Left lobe of liver (tissue), 2 donors: Measurements from ENCODE around the gene HES2. TPM values are rescaled to one million over a fixed set of nuclear protein-coding genes. Genes with fewer than 3 reads are reported as not detected.
A peak's percentile ranks its signal among the peaks of the same experiment; 100 is the strongest.
"Not testable (repeated sequence)": the region's sequence is repeated elsewhere in the genome, so short reads cannot be mapped to it uniquely, and the experiment has no call there.

Experiments
- ATAC-seq: fragments of 200-7000 bp; cut with Tn5 transposase; one replicate; pipeline ENCODE4 v1.9.1; 2020; ENCODE audit warnings: mild to moderate bottlenecking, moderate library complexity
- DNase-seq: peaks from one replicate; pipeline ENCODE4 v3.0.0-alpha.2; 2020; ENCODE audit warnings: low spot score
- total RNA-seq: library from RNA; stranded (reverse); gene quantifications from one replicate; pipeline ENCODE4 v1.2.1, GENCODE V29; 2021
- donor health status: DM: no; HTN: no; CAD: no; lungs with moderate emphysema.
- donor health status: DM: no; HTN: yes; CAD: no.

Gene HES2
- total RNA-seq, 1 donor from 2014 or later: 0.13 TPM

DNA sequence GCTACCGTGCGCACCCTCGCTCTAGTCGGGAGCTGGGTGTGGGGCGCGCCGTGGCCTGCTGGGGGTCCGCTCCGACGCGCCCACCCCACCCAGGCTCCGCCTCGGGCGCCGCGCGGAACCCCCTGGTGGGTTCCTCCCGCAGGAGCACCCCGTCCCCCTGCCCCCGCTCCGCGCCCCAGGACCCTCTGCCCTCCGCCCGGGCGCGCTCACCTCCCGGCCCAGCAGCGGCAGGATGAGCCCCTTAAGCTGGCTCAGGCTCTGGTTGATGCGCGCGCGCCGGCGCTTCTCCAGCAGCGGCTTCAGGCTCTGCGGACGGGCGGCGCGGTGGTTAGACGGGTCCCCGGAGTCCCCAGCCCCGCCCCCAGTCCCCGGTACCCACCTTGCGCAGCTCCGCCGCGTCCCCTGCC, 319 bp downstream of the HES2 start:
- DNase-seq (no peak), ATAC-seq (no peak)

DNA sequence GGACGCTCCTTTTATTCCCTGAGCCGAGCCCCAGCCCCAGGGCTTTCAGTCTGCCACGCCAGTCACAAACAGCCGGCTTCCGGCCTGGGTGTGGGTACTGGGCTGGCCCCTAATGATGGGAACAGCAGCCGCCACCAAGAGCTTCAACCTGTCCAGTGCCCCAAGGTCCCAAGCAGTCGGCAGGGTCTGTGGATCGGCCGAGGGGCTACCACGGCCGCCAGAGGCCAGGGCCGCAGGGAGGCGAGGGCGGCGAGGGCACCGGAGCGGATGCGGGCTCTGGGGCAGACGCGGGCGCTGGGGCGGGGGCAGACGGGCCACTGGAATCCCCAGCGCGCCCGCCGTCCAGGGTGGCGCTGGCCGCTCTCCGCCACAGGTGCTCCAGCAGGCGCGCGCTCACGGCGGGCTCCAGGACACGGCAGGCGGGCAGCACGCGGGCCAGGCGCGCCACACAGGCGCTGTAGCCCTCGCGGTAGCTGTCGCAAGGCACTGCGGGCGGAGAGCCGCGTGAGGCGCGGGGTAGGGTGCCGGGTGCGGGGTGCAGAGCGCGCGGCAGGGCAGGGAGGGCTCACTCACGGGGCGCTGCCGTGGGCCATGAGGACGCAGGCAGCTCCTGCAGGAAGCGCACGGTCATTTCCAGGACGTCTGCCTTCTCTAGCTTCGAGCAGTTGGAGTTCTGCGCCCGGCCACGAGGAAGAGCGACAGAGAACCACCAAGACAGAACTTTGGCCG, 887 bp downstream of the HES2 start:
- ATAC-seq (peak; percentile 61), DNase-seq (no peak)

DNA sequence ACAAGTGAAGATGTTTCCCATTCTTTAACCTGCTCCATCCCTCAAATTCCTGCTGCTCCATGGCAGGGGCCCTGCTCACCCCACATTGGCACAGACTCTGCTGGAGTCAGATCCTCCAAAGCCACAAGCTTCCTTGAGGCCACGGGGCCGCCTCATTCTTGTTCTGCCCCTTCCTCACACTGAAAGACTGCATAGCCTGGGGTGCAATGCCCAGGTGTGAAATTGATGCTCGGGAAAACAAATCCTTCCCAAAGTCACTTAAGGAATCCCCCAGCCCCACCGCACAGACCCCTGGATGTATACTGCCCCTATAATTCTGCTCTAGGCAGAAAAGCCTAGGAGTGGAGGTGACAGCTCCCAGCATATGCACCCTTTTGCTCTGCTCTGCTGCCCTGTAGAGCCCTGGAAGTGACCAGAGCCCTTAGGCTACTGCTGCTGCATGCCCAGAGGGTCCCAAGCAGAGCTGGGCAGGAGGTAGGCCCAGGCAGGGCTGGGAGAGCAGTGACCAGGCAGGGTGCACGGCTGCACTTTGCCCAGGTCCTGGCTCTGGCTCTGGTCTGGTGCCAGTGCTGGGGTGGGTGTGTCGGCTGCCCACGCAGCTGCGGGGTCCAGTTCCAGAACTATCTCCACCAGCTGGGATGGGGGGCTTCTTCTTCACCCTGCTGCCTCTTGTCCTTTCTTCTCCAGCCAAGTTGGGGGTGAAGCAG, 1.6 kb downstream of the HES2 start:
- ATAC-seq (peak; percentile 89), DNase-seq (peak; percentile 81)

GRCh38 chr1:6416906-6417305, 2.8 kb downstream of the HES2 start:
- DNase-seq (no peak), ATAC-seq (no peak)

- ATAC-seq (no peak), DNase-seq (no peak)
Measured at GRCh38 chr1:6416295-6416656, 3.4 kb downstream of the HES2 start.

DNA sequence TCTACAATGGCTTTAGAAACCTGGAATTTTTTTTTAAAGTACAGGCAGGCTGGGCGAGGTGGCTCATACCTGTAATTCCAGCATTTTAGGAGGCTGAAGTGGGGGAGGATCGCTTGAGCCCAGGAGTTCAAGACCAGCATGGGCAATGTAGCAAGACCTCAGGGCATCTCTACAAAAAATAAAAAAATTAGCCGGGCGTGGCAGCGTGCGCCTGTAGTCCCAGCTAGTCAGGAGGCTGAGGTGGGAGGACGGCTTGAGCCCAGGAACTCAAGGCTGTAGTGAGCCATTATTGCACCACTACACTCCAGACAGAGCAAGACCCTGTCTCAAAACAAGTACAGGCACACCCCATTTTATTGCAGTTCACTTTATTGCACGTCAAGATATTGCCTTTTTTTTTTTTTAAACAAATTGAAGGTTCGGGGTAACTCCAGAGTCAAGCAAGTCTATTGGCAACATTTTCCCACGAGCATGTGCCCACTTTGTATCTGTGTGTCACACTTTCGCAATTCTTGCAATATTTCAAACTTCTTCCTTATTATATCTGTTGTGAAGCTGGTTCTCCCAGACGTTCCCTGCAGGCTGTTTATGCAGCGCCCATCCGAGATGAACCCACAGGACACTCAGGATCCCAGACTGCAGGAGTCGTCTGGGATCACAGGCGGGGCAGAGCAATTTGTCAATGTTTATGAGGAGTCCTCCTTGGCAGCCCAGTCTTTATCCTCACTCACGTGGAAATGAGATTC, 4.7 kb downstream of the HES2 start:
- ATAC-seq (no peak), DNase-seq (no peak)

GRCh38 chr1:6414443-6414844, 5.3 kb downstream of the HES2 start:
- no peak for DNase-seq
- ATAC-seq: peak; percentile 21

DNA sequence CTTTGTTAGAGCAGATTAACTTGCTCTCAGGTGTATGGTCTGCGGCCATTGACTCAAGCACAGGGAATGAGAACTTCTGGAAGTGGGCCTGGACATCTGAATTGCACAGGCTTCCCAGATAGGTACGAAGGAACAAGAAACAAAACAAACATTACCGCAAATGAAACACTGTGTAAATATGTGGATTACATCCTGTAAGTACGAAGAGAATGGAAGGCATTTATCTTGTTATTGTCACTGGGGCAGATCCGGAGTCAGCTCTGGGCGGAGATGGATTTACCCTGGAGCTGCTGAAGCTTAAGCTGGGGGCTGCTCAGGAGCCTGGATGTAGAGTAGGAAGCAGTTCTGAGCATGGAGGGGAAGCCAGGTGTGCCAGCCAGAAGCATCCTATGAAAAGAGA, 6.8 kb downstream of the HES2 start:
- no peak for DNase-seq
- ATAC-seq: no peak

GRCh38 chr1:6410248-6410893, 9.3 kb downstream of the HES2 start:
- ATAC-seq: peak; percentile 87
- peak; percentile 64 for DNase-seq

- no peak for ATAC-seq
- no peak for DNase-seq
Measured at GRCh38 chr1:6409733-6410132, 10.0 kb downstream of the HES2 start.

GRCh38 chr1:6409053-6409452, 10.7 kb downstream of the HES2 start:
- ATAC-seq (no peak), DNase-seq (no peak)

DNA sequence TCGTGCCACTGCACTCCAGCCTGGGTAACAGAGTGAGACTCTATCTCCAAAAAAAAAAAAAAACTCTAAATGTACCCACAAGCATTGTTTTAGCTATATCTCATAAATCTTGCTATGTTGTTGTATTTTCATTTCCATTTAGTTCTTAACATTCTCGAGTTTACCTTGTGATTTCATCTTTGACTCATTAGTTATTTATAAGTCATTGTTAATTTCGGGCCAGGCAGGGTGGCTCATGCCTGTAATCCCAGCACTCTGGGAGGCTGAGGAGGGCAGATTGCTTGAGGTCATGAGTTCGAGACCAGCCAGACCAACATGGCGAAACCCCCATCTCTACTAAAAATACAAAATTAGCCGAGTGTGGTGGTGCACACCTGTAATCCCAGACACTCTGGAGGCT, 11.7 kb downstream of the HES2 start:
- ATAC-seq: no peak
- DNase-seq: no peak

- DNase-seq (no peak), ATAC-seq (no peak)
Measured at GRCh38 chr1:6401673-6402072, 18.0 kb downstream of the HES2 start.

- DNase-seq (no peak), ATAC-seq (no peak)
Measured at GRCh38 chr1:6399294-6399693, 20.4 kb downstream of the HES2 start.

- ATAC-seq (no peak), DNase-seq (no peak)
Measured at GRCh38 chr1:6397844-6398441, 21.8 kb downstream of the HES2 start.

DNA sequence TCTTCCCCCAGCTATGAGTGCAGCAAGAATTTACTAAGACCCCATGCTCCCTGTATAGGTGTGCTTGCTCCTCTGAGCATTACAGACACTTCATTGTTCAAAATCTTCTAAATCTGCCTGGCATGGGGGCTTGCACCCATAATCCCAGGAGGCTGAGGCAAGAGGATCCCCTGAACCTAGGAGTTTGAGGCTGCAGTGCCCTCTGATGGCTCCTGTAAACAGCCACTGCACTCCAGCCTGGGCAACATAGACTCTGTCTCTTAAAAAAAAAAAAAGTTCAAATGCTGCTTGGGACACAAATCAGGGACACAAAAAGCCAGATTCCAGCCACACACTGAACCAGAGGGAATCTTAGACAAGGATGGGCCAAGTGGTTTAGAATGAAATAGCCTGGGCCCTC, 22.7 kb downstream of the HES2 start:
- ATAC-seq: no peak
- DNase-seq: no peak

DNA sequence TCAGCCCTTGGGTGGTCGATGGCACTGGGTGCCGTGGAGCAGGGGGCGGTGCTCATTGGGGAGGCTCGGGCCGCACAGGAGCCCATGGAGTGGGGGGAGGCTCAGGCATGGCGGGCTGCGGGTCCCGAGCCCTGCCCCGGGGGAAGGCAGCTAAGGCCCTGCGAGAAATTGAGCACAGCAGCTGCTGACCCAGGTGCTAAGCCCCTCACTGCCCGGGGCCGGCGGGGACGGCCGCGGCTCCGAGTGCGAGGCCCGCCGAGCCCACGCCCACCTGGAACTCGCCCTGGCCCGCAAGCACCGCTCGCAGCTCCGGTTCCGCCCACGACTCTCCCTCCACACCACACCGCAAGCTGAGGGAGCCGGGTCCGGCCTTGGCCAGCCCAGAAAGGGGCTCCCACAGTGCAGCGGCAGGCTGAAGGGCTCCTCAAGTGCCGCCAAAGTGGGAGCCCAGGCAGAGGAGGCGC, 23.9 kb downstream of the HES2 start:
- not testable (repeated sequence) for ATAC-seq, DNase-seq

- ATAC-seq, DNase-seq: not testable (repeated sequence)
Measured at GRCh38 chr1:6395130-6395529, 24.6 kb downstream of the HES2 start.

GRCh38 chr1:6393400-6394187, 26.1 kb downstream of the HES2 start, which contains the start of gene ACOT7:
Gene ACOT7 (minus strand): TSS chr1:6393767. CDS start chr1:6393399, 368 bp downstream.
- peak; percentile 90 for DNase-seq
- peak; percentile 95 for ATAC-seq
